ENCODE measurements around the gene SNUPN.

DNA sequence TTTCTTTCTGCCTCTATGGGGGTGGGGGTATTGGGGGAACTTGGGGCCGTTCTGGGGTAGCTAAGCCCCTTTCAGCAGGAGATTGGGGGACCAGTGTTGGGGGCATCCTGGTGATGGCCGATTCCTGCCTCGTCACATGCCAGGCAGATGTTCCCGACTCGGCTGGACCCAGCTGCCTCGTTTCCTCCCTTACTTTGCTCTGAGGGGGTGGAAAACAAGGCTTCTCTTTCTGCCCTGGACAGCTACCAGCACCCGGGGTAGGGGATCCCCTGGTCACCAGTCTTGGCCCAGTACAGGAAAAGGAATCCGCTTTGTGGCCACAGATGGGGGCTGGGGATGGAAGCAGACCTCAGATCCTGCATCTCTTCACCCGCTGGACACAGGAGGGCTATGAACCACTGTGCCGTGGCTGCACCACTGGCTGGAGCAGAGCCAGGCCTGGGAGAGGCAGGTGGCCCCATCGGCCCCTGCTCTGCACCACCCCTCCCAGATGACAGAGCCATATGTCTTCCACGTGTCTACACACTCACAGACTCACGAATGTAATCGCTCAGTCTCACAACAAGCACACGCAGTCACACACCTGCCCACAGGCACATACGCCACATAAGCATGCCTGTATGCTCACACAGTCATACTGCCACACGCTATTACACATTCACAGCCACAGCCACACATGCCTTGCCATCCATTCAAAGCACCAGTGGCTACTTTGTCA lies 34.6 kb upstream of the SNUPN start:
- TF ChIP-seq POLR2A (IDR thresholded peaks at IDR 0.05) (no peak), EP300 (IDR thresholded peaks at IDR 0.05) (no peak), CTCF (IDR thresholded peaks at IDR 0.05) (no peak)
